ENCODE measurements around the gene ZMYM3.

The ZMYM3 gene

DNA sequence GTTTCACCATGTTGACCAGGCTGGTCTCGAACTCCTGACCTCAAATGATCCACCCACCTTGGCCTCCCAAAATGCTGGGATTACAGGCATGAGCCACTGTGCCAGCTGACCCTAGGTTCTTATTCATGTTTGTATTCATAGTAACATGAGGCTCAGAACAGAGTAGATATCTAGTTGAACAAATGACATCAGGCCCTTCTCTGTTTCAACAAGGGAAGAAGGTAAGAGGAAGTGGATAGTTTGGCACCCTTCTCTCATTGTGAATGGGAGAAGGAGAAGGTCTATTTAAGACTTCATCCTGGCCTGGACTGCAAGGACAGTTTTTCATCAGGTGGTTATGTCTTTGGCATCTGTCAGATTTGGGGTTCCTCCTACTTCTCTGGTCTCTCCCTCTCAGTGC, 17.1 kb downstream of the ZMYM3 start:
- H3K79me2 ChIP-seq (ENCODE audit: control insufficient read depth, insufficient read depth, low read length): no peaks in the 10 kb centered on the region
- H2BK15ac ChIP-seq (replicated peaks; ENCODE audit: low read depth): no peak overlapping the region
- no peak overlapping the region for H3K27ac ChIP-seq (ENCODE audit: low read depth, low read length)
- no peak overlapping the region for H3K4me3 ChIP-seq (ENCODE audit: low read length)
- no peak overlapping the region for H3K56ac ChIP-seq (ENCODE audit: low read length)
- H2BK120ac ChIP-seq (ENCODE audit: low read depth, low read length): no peak overlapping the region
- H3K9ac ChIP-seq (ENCODE audit: low read length): no peak overlapping the region
- no peak overlapping the region for H2BK5ac ChIP-seq (ENCODE audit: low read length)
- no peak overlapping the region for H3K4ac ChIP-seq (ENCODE audit: low read depth, low read length)
- H2AK5ac ChIP-seq (ENCODE audit: low read length): no peak overlapping the region
- no peaks in the 10 kb centered on the region for H3K36me3 ChIP-seq (ENCODE audit: control insufficient read depth, insufficient read depth, low read length)
- no CpG with 5 or more reads among the region's 1 CpG for WGBS (ENCODE audit: extremely low coverage, insufficient coverage, low lambda C conversion rate)
- DNase-seq: no peak
- H4K8ac ChIP-seq (ENCODE audit: low read depth, low read length): no peak overlapping the region
- H4K5ac ChIP-seq (ENCODE audit: low read length): no peak overlapping the region
- H3K23ac ChIP-seq (ENCODE audit: low read length): no peak overlapping the region
- no peaks in the 10 kb centered on the region for H3K4me1 ChIP-seq (ENCODE audit: control insufficient read depth, low read depth, low read length)
- no peak overlapping the region for H3K18ac ChIP-seq (ENCODE audit: low read length)
- H3K4me2 ChIP-seq (ENCODE audit: low read length): no peak overlapping the region
- H3K79me1 ChIP-seq (ENCODE audit: low read length): no peaks in the 10 kb centered on the region
- H3K27me3 ChIP-seq (ENCODE audit: insufficient read depth, low read length, poor library complexity): no peaks in the 10 kb centered on the region

DNA sequence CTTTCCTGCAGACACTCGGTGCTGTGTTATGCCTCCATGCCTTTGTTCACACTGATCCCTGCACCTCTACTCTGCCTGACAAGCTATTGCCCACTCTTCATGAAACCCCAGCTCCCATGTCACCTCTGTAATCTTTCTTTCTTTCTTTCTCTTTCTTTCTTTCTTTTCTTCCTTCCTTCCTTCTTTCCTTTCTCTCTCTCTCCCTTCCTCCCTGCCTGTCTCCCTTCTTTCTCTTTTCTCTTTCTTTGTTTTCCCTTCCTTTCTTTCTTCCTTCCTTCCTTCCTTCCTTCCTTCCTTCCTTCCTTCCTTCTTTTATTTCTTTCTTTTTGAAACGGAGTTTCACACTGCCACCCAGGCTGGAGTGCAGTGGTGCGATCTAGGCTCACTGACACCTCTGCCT, 18.5 kb downstream of the ZMYM3 start:
- no peaks in the 10 kb centered on the region for H3K27me3 ChIP-seq (ENCODE audit: insufficient read depth, low read length, poor library complexity)
- no peak overlapping the region for H3K4me3 ChIP-seq (ENCODE audit: low read length)
- no peak overlapping the region for H3K18ac ChIP-seq (ENCODE audit: low read length)
- no peaks in the 10 kb centered on the region for H3K36me3 ChIP-seq (ENCODE audit: control insufficient read depth, insufficient read depth, low read length)
- no peak overlapping the region for H3K4me2 ChIP-seq (ENCODE audit: low read length)
- H3K4me1 ChIP-seq (ENCODE audit: control insufficient read depth, low read depth, low read length): no peaks in the 10 kb centered on the region
- no peaks in the 10 kb centered on the region for H3K79me2 ChIP-seq (ENCODE audit: control insufficient read depth, insufficient read depth, low read length)
- no peaks in the 10 kb centered on the region for H3K79me1 ChIP-seq (ENCODE audit: low read length)
- no peak overlapping the region for H2BK5ac ChIP-seq (ENCODE audit: low read length)
- H3K4ac ChIP-seq (ENCODE audit: low read depth, low read length): no peak overlapping the region
- H3K27ac ChIP-seq (ENCODE audit: low read depth, low read length): no peak overlapping the region
- no peak overlapping the region for H3K23ac ChIP-seq (ENCODE audit: low read length)
- H2BK15ac ChIP-seq (replicated peaks; ENCODE audit: low read depth): no peak overlapping the region
- no peak overlapping the region for H2BK120ac ChIP-seq (ENCODE audit: low read depth, low read length)
- no peak overlapping the region for H3K9ac ChIP-seq (ENCODE audit: low read length)
- no peak overlapping the region for H3K56ac ChIP-seq (ENCODE audit: low read length)
- H2AK5ac ChIP-seq (ENCODE audit: low read length): no peak overlapping the region
- WGBS (ENCODE audit: extremely low coverage, insufficient coverage, low lambda C conversion rate): no CpG with 5 or more reads among the region's 3 CpGs
- H4K5ac ChIP-seq (ENCODE audit: low read length): no peak overlapping the region
- DNase-seq: no peak
- no peak overlapping the region for H4K8ac ChIP-seq (ENCODE audit: low read depth, low read length)

DNA sequence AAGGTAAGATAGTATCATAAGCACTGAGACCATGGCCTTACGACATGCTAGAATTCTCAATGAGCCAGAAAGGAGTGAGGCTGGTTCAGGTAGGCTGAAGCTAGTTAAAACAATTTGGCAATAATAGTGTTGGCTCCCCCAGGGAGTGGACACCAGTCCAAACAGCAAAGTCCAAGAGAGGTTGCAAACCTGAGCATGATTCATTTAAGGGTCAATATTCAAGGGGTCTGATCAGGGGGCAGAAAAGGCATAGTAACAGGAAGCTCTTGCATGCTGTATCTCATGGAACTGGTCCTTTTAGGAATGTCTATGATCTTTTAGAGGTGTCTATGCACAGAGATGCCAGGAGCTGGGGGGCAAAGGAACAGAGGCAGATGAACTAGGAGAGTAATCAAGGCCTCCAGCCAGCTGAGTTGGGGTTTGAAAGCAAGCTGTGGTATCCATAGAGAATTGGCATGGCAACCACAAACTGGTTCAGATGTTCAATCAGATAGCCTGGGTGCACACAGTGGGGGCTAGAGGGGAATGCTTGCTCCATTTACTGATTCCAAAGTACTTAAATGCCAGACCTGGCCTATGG, 25.8 kb downstream of the ZMYM3 start:
- H4K8ac ChIP-seq (ENCODE audit: low read depth, low read length): no peak overlapping the region
- H2BK120ac ChIP-seq (ENCODE audit: low read depth, low read length): no peak overlapping the region
- H3K18ac ChIP-seq (ENCODE audit: low read length): no peak overlapping the region
- H2BK5ac ChIP-seq (ENCODE audit: low read length): no peak overlapping the region
- no peak overlapping the region for H2AK5ac ChIP-seq (ENCODE audit: low read length)
- H3K4ac ChIP-seq (ENCODE audit: low read depth, low read length): no peak overlapping the region
- no peak overlapping the region for H3K23ac ChIP-seq (ENCODE audit: low read length)
- no CpG with 5 or more reads among the region's 1 CpG for WGBS (ENCODE audit: extremely low coverage, insufficient coverage, low lambda C conversion rate)
- no peaks in the 10 kb centered on the region for H3K79me2 ChIP-seq (ENCODE audit: control insufficient read depth, insufficient read depth, low read length)
- no peaks in the 10 kb centered on the region for H3K27me3 ChIP-seq (ENCODE audit: insufficient read depth, low read length, poor library complexity)
- H4K5ac ChIP-seq (ENCODE audit: low read length): no peak overlapping the region
- no peak overlapping the region for H3K27ac ChIP-seq (ENCODE audit: low read depth, low read length)
- no peaks in the 10 kb centered on the region for H3K79me1 ChIP-seq (ENCODE audit: low read length)
- H3K56ac ChIP-seq (ENCODE audit: low read length): no peak overlapping the region
- H2BK15ac ChIP-seq (replicated peaks; ENCODE audit: low read depth): no peak overlapping the region
- H3K36me3 ChIP-seq (ENCODE audit: control insufficient read depth, insufficient read depth, low read length): no peaks in the 10 kb centered on the region
- H3K9ac ChIP-seq (ENCODE audit: low read length): no peak overlapping the region
- H3K4me1 ChIP-seq (ENCODE audit: control insufficient read depth, low read depth, low read length): no peaks in the 10 kb centered on the region
- no peak overlapping the region for H3K4me2 ChIP-seq (ENCODE audit: low read length)
- DNase-seq: no peak
- H3K4me3 ChIP-seq (ENCODE audit: low read length): no peak overlapping the region

DNA sequence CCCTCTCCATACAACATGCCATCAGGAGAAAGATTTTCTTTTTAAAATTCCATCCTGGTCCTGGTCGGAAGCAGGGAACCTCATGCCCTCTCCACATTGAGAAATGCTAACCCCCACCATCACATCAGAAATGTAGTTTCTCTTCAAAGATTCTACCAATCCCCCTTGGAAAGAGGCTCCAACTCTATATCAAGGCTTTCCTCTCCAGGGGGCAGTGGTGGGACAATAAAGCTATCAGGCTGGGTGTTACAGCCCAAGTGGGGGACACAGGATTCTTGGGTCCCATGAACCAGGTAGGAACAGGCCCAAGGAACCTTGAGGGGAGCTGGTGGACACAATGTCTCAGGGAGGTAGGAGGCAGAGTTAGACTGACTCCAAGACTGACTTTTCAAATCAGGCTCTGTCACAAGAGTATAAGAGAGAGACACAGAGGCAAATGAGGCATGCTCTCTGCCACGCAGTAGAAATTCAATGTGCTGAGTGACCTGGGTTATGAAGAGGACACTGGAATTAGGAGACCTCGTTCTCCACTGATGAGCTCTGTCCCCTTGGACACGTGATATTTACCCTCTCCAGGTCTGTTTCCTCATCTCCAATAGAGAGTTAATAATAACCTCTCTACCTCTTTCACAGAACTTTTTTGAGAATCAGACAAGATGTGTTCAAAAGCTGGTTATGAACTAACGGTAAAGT, 26.4 kb downstream of the ZMYM3 start:
- no peak for DNase-seq

DNA sequence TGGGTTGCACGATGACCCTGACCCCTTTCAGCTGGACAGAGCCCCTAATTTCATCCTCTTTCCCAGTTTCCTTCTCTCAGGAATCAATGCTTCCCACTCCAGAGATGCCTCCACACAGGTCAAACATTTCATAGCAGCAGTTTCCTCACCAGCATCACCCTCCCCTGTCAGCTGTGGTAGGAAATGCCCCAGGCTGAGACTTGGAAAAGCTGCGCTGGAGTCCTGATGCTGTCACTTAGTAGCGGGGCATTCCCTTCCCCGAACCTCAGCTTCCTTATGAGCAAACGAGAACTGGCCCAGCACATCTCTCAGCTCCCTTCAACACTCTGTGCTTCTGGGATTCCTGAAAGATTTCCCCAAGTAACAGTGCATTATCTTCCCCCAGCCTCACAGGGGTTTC, 28.3 kb downstream of the ZMYM3 start:
- Histone ChIP-seq H3K4me3 (ENCODE audit: low read length) (no peak overlapping the region), H2BK120ac (ENCODE audit: low read depth, low read length) (no peak overlapping the region), H2BK15ac (replicated peaks; ENCODE audit: low read depth) (no peak overlapping the region), H4K5ac (ENCODE audit: low read length) (no peak overlapping the region), H3K23ac (ENCODE audit: low read length) (no peak overlapping the region), H3K27me3 (ENCODE audit: insufficient read depth, low read length, poor library complexity) (no peaks in the 10 kb centered on the region), H3K79me2 (ENCODE audit: control insufficient read depth, insufficient read depth, low read length) (no peaks in the 10 kb centered on the region), H3K9ac (ENCODE audit: low read length) (no peak overlapping the region), H3K18ac (ENCODE audit: low read length) (no peak overlapping the region), H3K36me3 (ENCODE audit: control insufficient read depth, insufficient read depth, low read length) (no peaks in the 10 kb centered on the region), H3K4me2 (ENCODE audit: low read length) (no peak overlapping the region), H3K27ac (ENCODE audit: low read depth, low read length) (no peak overlapping the region), H2AK5ac (ENCODE audit: low read length) (no peak overlapping the region), H3K79me1 (ENCODE audit: low read length) (no peaks in the 10 kb centered on the region), H4K8ac (ENCODE audit: low read depth, low read length) (no peak overlapping the region), H3K56ac (ENCODE audit: low read length) (no peak overlapping the region), H3K4me1 (ENCODE audit: control insufficient read depth, low read depth, low read length) (no peaks in the 10 kb centered on the region), H2BK5ac (ENCODE audit: low read length) (no peak overlapping the region), H3K4ac (ENCODE audit: low read depth, low read length) (no peak overlapping the region)
- no CpG with 5 or more reads among the region's 5 CpGs for WGBS (ENCODE audit: extremely low coverage, insufficient coverage, low lambda C conversion rate)
- DNase-seq: peak; percentile 67

More for the DNA sequence above, 26.4 kb downstream of the ZMYM3 start:
- no peak overlapping the region for H2BK120ac ChIP-seq (ENCODE audit: low read depth, low read length)
- H2BK5ac ChIP-seq (ENCODE audit: low read length): no peak overlapping the region
- no peak overlapping the region for H4K8ac ChIP-seq (ENCODE audit: low read depth, low read length)
- H3K4ac ChIP-seq (ENCODE audit: low read depth, low read length): no peak overlapping the region
- H3K27me3 ChIP-seq (ENCODE audit: insufficient read depth, low read length, poor library complexity): no peaks in the 10 kb centered on the region
- no peak overlapping the region for H4K5ac ChIP-seq (ENCODE audit: low read length)
- no peak overlapping the region for H3K4me2 ChIP-seq (ENCODE audit: low read length)
- no peaks in the 10 kb centered on the region for H3K79me2 ChIP-seq (ENCODE audit: control insufficient read depth, insufficient read depth, low read length)
- no peaks in the 10 kb centered on the region for H3K4me1 ChIP-seq (ENCODE audit: control insufficient read depth, low read depth, low read length)
- WGBS (ENCODE audit: extremely low coverage, insufficient coverage, low lambda C conversion rate): no CpG with 5 or more reads among the region's 5 CpGs
- no peak overlapping the region for H2BK15ac ChIP-seq (replicated peaks; ENCODE audit: low read depth)
- H3K4me3 ChIP-seq (ENCODE audit: low read length): no peak overlapping the region
- no peak overlapping the region for H3K56ac ChIP-seq (ENCODE audit: low read length)
- no peak overlapping the region for H3K18ac ChIP-seq (ENCODE audit: low read length)
- H2AK5ac ChIP-seq (ENCODE audit: low read length): no peak overlapping the region
- no peak overlapping the region for H3K9ac ChIP-seq (ENCODE audit: low read length)
- H3K27ac ChIP-seq (ENCODE audit: low read depth, low read length): no peak overlapping the region
- no peak overlapping the region for H3K23ac ChIP-seq (ENCODE audit: low read length)
- H3K36me3 ChIP-seq (ENCODE audit: control insufficient read depth, insufficient read depth, low read length): no peaks in the 10 kb centered on the region
- H3K79me1 ChIP-seq (ENCODE audit: low read length): no peaks in the 10 kb centered on the region

DNA sequence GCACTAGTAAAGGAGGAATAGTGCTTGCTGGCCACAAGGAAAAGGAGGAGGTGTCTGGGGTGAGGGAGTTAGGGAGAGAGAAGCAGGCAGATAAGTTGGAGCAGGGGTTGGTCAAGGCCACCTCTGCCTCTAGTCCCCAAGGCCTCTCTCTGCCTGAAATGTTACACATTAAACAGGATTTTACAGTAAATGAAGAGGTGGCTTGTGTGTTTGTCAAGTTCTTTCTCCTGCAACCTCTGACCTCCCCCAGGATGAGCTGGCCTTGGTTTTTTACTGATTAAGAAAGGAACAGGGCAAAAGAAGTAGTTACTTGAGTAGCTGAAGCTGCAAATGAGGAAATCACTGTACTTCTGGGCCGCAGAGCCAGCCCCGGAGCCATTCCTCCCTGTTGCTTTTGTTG, 28.9 kb downstream of the ZMYM3 start:
- no peak overlapping the region for H3K27ac ChIP-seq (ENCODE audit: low read depth, low read length)
- H4K5ac ChIP-seq (ENCODE audit: low read length): no peak overlapping the region
- no peak overlapping the region for H3K18ac ChIP-seq (ENCODE audit: low read length)
- H2BK5ac ChIP-seq (ENCODE audit: low read length): no peak overlapping the region
- H3K4ac ChIP-seq (ENCODE audit: low read depth, low read length): no peak overlapping the region
- H3K79me1 ChIP-seq (ENCODE audit: low read length): no peaks in the 10 kb centered on the region
- WGBS (ENCODE audit: extremely low coverage, insufficient coverage, low lambda C conversion rate): no CpG with 5 or more reads among the region's 2 CpGs
- H3K23ac ChIP-seq (ENCODE audit: low read length): no peak overlapping the region
- H2AK5ac ChIP-seq (ENCODE audit: low read length): no peak overlapping the region
- no peak for DNase-seq
- H3K9ac ChIP-seq (ENCODE audit: low read length): no peak overlapping the region
- H3K4me3 ChIP-seq (ENCODE audit: low read length): no peak overlapping the region
- no peaks in the 10 kb centered on the region for H3K79me2 ChIP-seq (ENCODE audit: control insufficient read depth, insufficient read depth, low read length)
- H3K56ac ChIP-seq (ENCODE audit: low read length): peak overlapping the region; percentile 49
- no peak overlapping the region for H3K4me2 ChIP-seq (ENCODE audit: low read length)
- H3K27me3 ChIP-seq (ENCODE audit: insufficient read depth, low read length, poor library complexity): no peaks in the 10 kb centered on the region
- H4K8ac ChIP-seq (ENCODE audit: low read depth, low read length): no peak overlapping the region
- no peaks in the 10 kb centered on the region for H3K36me3 ChIP-seq (ENCODE audit: control insufficient read depth, insufficient read depth, low read length)
- H3K4me1 ChIP-seq (ENCODE audit: control insufficient read depth, low read depth, low read length): no peaks in the 10 kb centered on the region
- H2BK15ac ChIP-seq (replicated peaks; ENCODE audit: low read depth): no peak overlapping the region
- H2BK120ac ChIP-seq (ENCODE audit: low read depth, low read length): no peak overlapping the region
